ENCODE results near the gene NBEAL2.

The NBEAL2 gene

GRCh38 chr3:46947546-46947901, 31.9 kb upstream of the NBEAL2 start:
- H3K4me1 ChIP-seq (ENCODE audit: insufficient read depth, low read length), result peaks cover 30% of the 10 kb centered on the region
- H3K4me3 ChIP-seq (ENCODE audit: low read length), result no peak overlapping the region
- 90% methylated on average over 4 of the region's 4 CpGs for WGBS
- H3K27me3 ChIP-seq (ENCODE audit: insufficient read depth, low read length), result no peaks in the 10 kb centered on the region
- no peak overlapping the region for H3K27ac ChIP-seq (ENCODE audit: low read depth, low read length)
- peaks cover 18% of the 10 kb centered on the region for H3K36me3 ChIP-seq (ENCODE audit: insufficient read depth, low read length)
- no peaks in the 10 kb centered on the region for H3K9me3 ChIP-seq (ENCODE audit: insufficient read depth, low read depth, low read length)
- H3K9ac ChIP-seq (ENCODE audit: low read depth, low read length), result no peak overlapping the region

- H3K27me3 ChIP-seq (ENCODE audit: insufficient read depth, low read length), result no peaks in the 10 kb centered on the region
- peaks cover 17% of the 10 kb centered on the region for H3K36me3 ChIP-seq (ENCODE audit: insufficient read depth, low read length)
- peaks cover 28% of the 10 kb centered on the region for H3K4me1 ChIP-seq (ENCODE audit: insufficient read depth, low read length)
- 82% methylated on average over 19 of the region's 19 CpGs for WGBS
- no peak overlapping the region for H3K9ac ChIP-seq (ENCODE audit: low read depth, low read length)
- H3K4me3 ChIP-seq (ENCODE audit: low read length), result no peak overlapping the region
- H3K27ac ChIP-seq (ENCODE audit: low read depth, low read length), result no peak overlapping the region
- H3K9me3 ChIP-seq (ENCODE audit: insufficient read depth, low read depth, low read length), result no peaks in the 10 kb centered on the region
Measured at GRCh38 chr3:46947981-46948791, 31.3 kb upstream of the NBEAL2 start.

- H3K9me3 ChIP-seq (ENCODE audit: insufficient read depth, low read depth, low read length), result no peaks in the 10 kb centered on the region
- H3K36me3 ChIP-seq (ENCODE audit: insufficient read depth, low read length), result peaks cover 17% of the 10 kb centered on the region
- no peak overlapping the region for H3K9ac ChIP-seq (ENCODE audit: low read depth, low read length)
- H3K4me1 ChIP-seq (ENCODE audit: insufficient read depth, low read length), result peaks cover 28% of the 10 kb centered on the region
- WGBS, result 65% methylated on average over 6 of the region's 6 CpGs
- no peak overlapping the region for H3K27ac ChIP-seq (ENCODE audit: low read depth, low read length)
- H3K4me3 ChIP-seq (ENCODE audit: low read length), result no peak overlapping the region
- H3K27me3 ChIP-seq (ENCODE audit: insufficient read depth, low read length), result no peaks in the 10 kb centered on the region
Measured at GRCh38 chr3:46948830-46949671, 30.4 kb upstream of the NBEAL2 start.

- 89% methylated on average over 2 of the region's 2 CpGs for WGBS
- peaks cover 17% of the 10 kb centered on the region for H3K36me3 ChIP-seq (ENCODE audit: insufficient read depth, low read length)
- no peaks in the 10 kb centered on the region for H3K9me3 ChIP-seq (ENCODE audit: insufficient read depth, low read depth, low read length)
- no peak overlapping the region for H3K4me3 ChIP-seq (ENCODE audit: low read length)
- peaks cover 23% of the 10 kb centered on the region for H3K4me1 ChIP-seq (ENCODE audit: insufficient read depth, low read length)
- no peaks in the 10 kb centered on the region for H3K27me3 ChIP-seq (ENCODE audit: insufficient read depth, low read length)
- no peak overlapping the region for H3K9ac ChIP-seq (ENCODE audit: low read depth, low read length)
- H3K27ac ChIP-seq (ENCODE audit: low read depth, low read length), result no peak overlapping the region
Measured at GRCh38 chr3:46950177-46950576, 29.3 kb upstream of the NBEAL2 start.

GRCh38 chr3:46950650-46951241, 28.7 kb upstream of the NBEAL2 start:
- peaks cover 26% of the 10 kb centered on the region for H3K4me1 ChIP-seq (ENCODE audit: insufficient read depth, low read length)
- 96% methylated on average over 6 of the region's 7 CpGs for WGBS
- H3K27ac ChIP-seq (ENCODE audit: low read depth, low read length), result no peak overlapping the region
- no peaks in the 10 kb centered on the region for H3K27me3 ChIP-seq (ENCODE audit: insufficient read depth, low read length)
- peaks cover 14% of the 10 kb centered on the region for H3K36me3 ChIP-seq (ENCODE audit: insufficient read depth, low read length)
- H3K9ac ChIP-seq (ENCODE audit: low read depth, low read length), result no peak overlapping the region
- H3K9me3 ChIP-seq (ENCODE audit: insufficient read depth, low read depth, low read length), result no peaks in the 10 kb centered on the region
- H3K4me3 ChIP-seq (ENCODE audit: low read length), result no peak overlapping the region

- 0 out of 2 replicates have a peak, but pooled peaks cover 2% of the 10 kb centered on the region for H3K36me3 ChIP-seq (ENCODE audit: insufficient read depth, low read length)
- no peaks in the 10 kb centered on the region for H3K27me3 ChIP-seq (ENCODE audit: insufficient read depth, low read length)
- H3K27ac ChIP-seq (ENCODE audit: low read depth, low read length), result no peak overlapping the region
- no peak overlapping the region for H3K9ac ChIP-seq (ENCODE audit: low read depth, low read length)
- H3K4me1 ChIP-seq (ENCODE audit: insufficient read depth, low read length), result peaks cover 30% of the 10 kb centered on the region
- no peaks in the 10 kb centered on the region for H3K9me3 ChIP-seq (ENCODE audit: insufficient read depth, low read depth, low read length)
- no peak overlapping the region for H3K4me3 ChIP-seq (ENCODE audit: low read length)
- WGBS, result 86% methylated on average over 2 of the region's 2 CpGs
Measured at GRCh38 chr3:46952813-46953212, 26.7 kb upstream of the NBEAL2 start.

GRCh38 chr3:46953234-46954010, 26.0 kb upstream of the NBEAL2 start:
- no peak overlapping the region for H3K9ac ChIP-seq (ENCODE audit: low read depth, low read length)
- WGBS, result 87% methylated on average over 8 of the region's 8 CpGs

GRCh38 chr3:46954178-46954577, 25.3 kb upstream of the NBEAL2 start:
- 81% methylated on average over 3 of the region's 3 CpGs for WGBS
- Histone ChIP-seq H3K27me3 (ENCODE audit: insufficient read depth, low read length) (no peaks in the 10 kb centered on the region), H3K4me1 (ENCODE audit: insufficient read depth, low read length) (peaks cover 26% of the 10 kb centered on the region), H3K36me3 (ENCODE audit: insufficient read depth, low read length) (no peaks in the 10 kb centered on the region), H3K27ac (ENCODE audit: low read depth, low read length) (no peak overlapping the region), H3K9ac (ENCODE audit: low read depth, low read length) (no peak overlapping the region), H3K9me3 (ENCODE audit: insufficient read depth, low read depth, low read length) (no peaks in the 10 kb centered on the region), H3K4me3 (ENCODE audit: low read length) (no peak overlapping the region)

More at GRCh38 chr3:46953234-46954010, 26.0 kb upstream of the NBEAL2 start:
- Histone ChIP-seq H3K27me3 (ENCODE audit: insufficient read depth, low read length) (no peaks in the 10 kb centered on the region), H3K36me3 (ENCODE audit: insufficient read depth, low read length) (no peaks in the 10 kb centered on the region), H3K27ac (ENCODE audit: low read depth, low read length) (no peak overlapping the region), H3K9me3 (ENCODE audit: insufficient read depth, low read depth, low read length) (no peaks in the 10 kb centered on the region), H3K4me3 (ENCODE audit: low read length) (no peak overlapping the region), H3K4me1 (ENCODE audit: insufficient read depth, low read length) (peaks cover 30% of the 10 kb centered on the region)

- H3K36me3 ChIP-seq (ENCODE audit: insufficient read depth, low read length), result no peaks in the 10 kb centered on the region
- WGBS, result 92% methylated on average over 5 of the region's 5 CpGs
- no peaks in the 10 kb centered on the region for H3K9me3 ChIP-seq (ENCODE audit: insufficient read depth, low read depth, low read length)
- H3K4me1 ChIP-seq (ENCODE audit: insufficient read depth, low read length), result peaks cover 27% of the 10 kb centered on the region
- H3K4me3 ChIP-seq (ENCODE audit: low read length), result no peak overlapping the region
- no peak overlapping the region for H3K27ac ChIP-seq (ENCODE audit: low read depth, low read length)
- H3K9ac ChIP-seq (ENCODE audit: low read depth, low read length), result no peak overlapping the region
- H3K27me3 ChIP-seq (ENCODE audit: insufficient read depth, low read length), result no peaks in the 10 kb centered on the region
Measured at GRCh38 chr3:46955157-46955556, 24.3 kb upstream of the NBEAL2 start.

GRCh38 chr3:46955801-46956259, 23.6 kb upstream of the NBEAL2 start:
- H3K9ac ChIP-seq (ENCODE audit: low read depth, low read length), result no peak overlapping the region
- H3K4me1 ChIP-seq (ENCODE audit: insufficient read depth, low read length), result peaks cover 33% of the 10 kb centered on the region
- H3K27me3 ChIP-seq (ENCODE audit: insufficient read depth, low read length), result no peaks in the 10 kb centered on the region
- H3K4me3 ChIP-seq (ENCODE audit: low read length), result no peak overlapping the region
- no peaks in the 10 kb centered on the region for H3K36me3 ChIP-seq (ENCODE audit: insufficient read depth, low read length)
- WGBS, result 92% methylated on average over 3 of the region's 3 CpGs
- no peaks in the 10 kb centered on the region for H3K9me3 ChIP-seq (ENCODE audit: insufficient read depth, low read depth, low read length)
- no peak overlapping the region for H3K27ac ChIP-seq (ENCODE audit: low read depth, low read length)

Data from HUES64 (cell line).